Dendritic cell treated with granulocyte-macrophage colony-stimulating factor and Interleukin-4, amounts not matched to agents 40 ng/mL and 50 ng/mL, for 4 days (primary cell): ENCODE measurements around the gene HMGN4.
A peak's percentile ranks its signal among the peaks of the same experiment; 100 is the strongest.

ENCODE experiments used
- H3K27ac Mint-ChIP-seq: one replicate; pipeline ENCODE4 v1.8.0; 2022; ENCODE audit warnings: mild to moderate bottlenecking, mixed read lengths
- H3K27me3 Mint-ChIP-seq: one replicate; pipeline ENCODE4 v1.8.0; 2022; ENCODE audit warnings: mild to moderate bottlenecking, mixed read lengths
- H3K36me3 Mint-ChIP-seq: one replicate; pipeline ENCODE4 v1.8.0; 2022; ENCODE audit warnings: low read depth, mixed read lengths
- H3K4me1 Mint-ChIP-seq: one replicate; pipeline ENCODE4 v1.8.0; 2022; ENCODE audit warnings: low read depth, mixed read lengths
- H3K4me3 Mint-ChIP-seq: one replicate; pipeline ENCODE4 v1.8.0; 2022; ENCODE audit warnings: mild to moderate bottlenecking, moderate library complexity, mixed read lengths
- H3K9me3 Mint-ChIP-seq: one replicate; pipeline ENCODE4 v1.8.0; 2022; ENCODE audit warnings: mixed read lengths
- intact Hi-C: fragments of 100-400 bp; cut with micrococcal nuclease; formaldehyde crosslinking; loops from one replicate; pipeline ENCODE4 v1.15.0; 2022

HMGN4 gene

DNA sequence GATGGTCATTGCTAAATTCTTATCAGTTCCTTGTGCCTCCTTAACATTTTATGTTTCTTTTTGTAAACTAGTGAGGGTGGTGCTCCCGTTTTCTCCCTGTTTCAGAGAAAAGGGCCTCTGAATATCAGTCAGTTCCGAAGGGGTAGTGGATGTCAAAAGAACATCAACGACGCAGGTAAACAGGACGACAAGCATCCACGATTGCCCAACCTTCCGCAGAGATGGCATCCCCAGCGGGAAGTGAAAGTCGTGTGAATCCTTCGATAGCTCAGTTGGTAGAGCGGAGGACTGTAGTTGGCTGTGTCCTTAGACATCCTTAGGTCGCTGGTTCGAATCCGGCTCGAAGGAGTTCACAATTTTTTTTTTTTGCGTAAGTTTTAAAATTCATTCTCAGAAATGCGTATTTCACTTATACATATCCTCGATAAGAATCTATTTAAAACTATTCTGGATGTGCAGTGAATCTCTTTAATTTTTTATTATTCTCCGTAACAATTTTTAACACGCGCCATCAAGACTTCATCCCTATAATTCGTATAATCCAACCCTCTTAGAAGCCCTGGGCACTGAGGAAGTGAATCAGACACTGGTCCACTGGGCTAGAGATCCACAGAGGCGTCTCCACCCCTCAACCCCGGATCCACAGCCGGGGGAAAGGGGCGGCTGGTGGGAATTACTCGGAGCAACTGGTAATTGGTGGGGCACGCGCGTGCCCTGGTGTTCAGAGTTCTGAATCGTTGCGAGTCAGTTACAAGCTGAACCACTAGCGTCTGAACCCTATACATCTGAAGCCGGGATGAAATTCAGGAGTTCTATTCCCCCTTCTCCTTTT, 30.7 kb downstream of the HMGN4 start:
- intact Hi-C loops: loop anchor here (2.0 kb wide), 1 partner anchor 14 kb away; no protein-coding TSS in a partner anchor
- Mint-ChIP-seq H3K9me3 (no peaks in the 10 kb centered on the region), H3K27ac (peak overlapping the region; percentile 76), H3K36me3 (peaks cover 5% of the 10 kb centered on the region), H3K4me3 (peak overlapping the region; percentile 80), H3K27me3 (peaks cover 2% of the 10 kb centered on the region), H3K4me1 (peaks cover 24% of the 10 kb centered on the region)

- Mint-ChIP-seq H3K4me3 (peak overlapping the region; percentile 80), H3K36me3 (peaks cover 5% of the 10 kb centered on the region), H3K27me3 (no peaks in the 10 kb centered on the region), H3K27ac (peak overlapping the region; percentile 76), H3K4me1 (peaks cover 24% of the 10 kb centered on the region), H3K9me3 (no peaks in the 10 kb centered on the region)
- intact Hi-C loops: loop anchor here (2.0 kb wide), 1 partner anchor 15 kb away; no protein-coding TSS in a partner anchor
Observed at GRCh38 chr6:26569433-26569764, 31.2 kb downstream of the HMGN4 start.

DNA sequence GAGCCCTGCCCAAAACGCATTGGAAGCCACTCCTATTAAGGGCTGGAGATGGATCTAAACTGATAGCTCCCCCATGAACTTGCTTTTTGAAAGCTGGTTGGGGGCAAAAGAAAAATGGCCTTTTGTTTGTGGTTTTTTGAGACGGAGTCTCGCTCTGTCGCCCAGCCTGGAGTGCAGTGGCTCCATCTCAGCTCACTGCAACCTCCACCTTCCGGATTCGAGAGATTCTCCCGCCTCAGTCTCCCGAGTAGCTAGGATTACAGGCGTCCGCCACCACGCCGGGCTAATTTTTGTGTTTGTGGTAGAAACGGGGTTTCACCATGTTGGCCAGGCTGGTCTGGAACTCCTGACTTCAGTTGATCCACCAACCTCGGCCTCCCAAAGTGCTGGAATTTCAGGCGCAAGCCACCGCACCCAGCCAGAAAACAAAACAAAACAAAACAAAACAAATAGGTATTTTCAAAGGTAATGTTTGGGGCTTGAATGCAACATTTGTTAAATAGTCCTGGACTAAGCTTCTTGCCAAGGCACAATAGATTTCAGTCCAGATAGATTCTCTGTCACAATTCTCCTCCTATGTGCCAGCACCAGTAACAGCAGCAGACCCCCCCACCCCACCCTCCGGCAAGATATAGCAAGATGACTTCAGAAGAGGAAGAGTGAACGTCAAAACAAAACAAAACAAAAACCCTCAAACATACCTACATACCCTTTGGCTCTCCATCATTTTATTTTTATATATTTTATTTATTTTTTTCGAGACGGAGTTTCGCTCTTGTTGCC, 32.1 kb downstream of the HMGN4 start:
- H3K4me1 Mint-ChIP-seq: peaks cover 24% of the 10 kb centered on the region
- H3K4me3 Mint-ChIP-seq: no peak overlapping the region
- H3K36me3 Mint-ChIP-seq: peaks cover 5% of the 10 kb centered on the region
- H3K27ac Mint-ChIP-seq: no peak overlapping the region
- H3K27me3 Mint-ChIP-seq: no peaks in the 10 kb centered on the region
- H3K9me3 Mint-ChIP-seq: no peaks in the 10 kb centered on the region
- intact Hi-C loops: loop anchor here (5.0 kb wide), 1 partner anchor 228 kb away; no protein-coding TSS in a partner anchor

GRCh38 chr6:26571592-26572296, 33.6 kb downstream of the HMGN4 start:
- peaks cover 5% of the 10 kb centered on the region for H3K36me3 Mint-ChIP-seq
- intact Hi-C loops: loop anchor here (1.0 to 5.0 kb wide), 3 partner anchors 25 to 229 kb away; partner anchors contain the start of gene ABT1
- H3K27me3 Mint-ChIP-seq: no peaks in the 10 kb centered on the region
- H3K9me3 Mint-ChIP-seq: no peaks in the 10 kb centered on the region
- peak overlapping the region; percentile 82 for H3K4me3 Mint-ChIP-seq
- H3K4me1 Mint-ChIP-seq: peaks cover 31% of the 10 kb centered on the region
- peak overlapping the region; percentile 89 for H3K27ac Mint-ChIP-seq

GRCh38 chr6:26575494-26575939, 37.4 kb downstream of the HMGN4 start:
- H3K4me1 Mint-ChIP-seq: peaks cover 30% of the 10 kb centered on the region
- H3K4me3 Mint-ChIP-seq: no peak overlapping the region
- intact Hi-C loops: no loop called here
- H3K27me3 Mint-ChIP-seq: peaks cover 4% of the 10 kb centered on the region
- peaks cover 7% of the 10 kb centered on the region for H3K36me3 Mint-ChIP-seq
- no peak overlapping the region for H3K27ac Mint-ChIP-seq
- peaks cover 13% of the 10 kb centered on the region for H3K9me3 Mint-ChIP-seq

DNA sequence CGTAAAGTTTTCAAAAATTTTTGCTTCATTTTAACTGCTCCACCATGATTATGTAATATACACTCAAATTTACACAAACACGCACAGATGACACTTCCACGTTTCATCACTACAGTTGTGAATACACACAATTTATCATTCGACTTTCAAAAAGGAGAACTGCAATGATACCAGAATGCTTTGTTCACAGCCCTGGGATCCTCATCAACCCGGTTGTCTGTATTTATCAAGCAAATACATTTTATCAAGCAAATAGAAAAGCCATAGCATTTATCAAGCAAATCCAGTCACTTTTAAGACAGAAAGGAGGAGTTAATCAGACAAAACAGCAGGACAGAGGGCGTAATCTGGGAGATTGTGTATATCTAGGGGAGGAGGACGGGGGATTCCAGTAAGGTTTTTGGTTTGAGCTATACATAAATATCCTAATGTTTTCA, 38.3 kb downstream of the HMGN4 start:
- peaks cover 4% of the 10 kb centered on the region for H3K27me3 Mint-ChIP-seq

DNA sequence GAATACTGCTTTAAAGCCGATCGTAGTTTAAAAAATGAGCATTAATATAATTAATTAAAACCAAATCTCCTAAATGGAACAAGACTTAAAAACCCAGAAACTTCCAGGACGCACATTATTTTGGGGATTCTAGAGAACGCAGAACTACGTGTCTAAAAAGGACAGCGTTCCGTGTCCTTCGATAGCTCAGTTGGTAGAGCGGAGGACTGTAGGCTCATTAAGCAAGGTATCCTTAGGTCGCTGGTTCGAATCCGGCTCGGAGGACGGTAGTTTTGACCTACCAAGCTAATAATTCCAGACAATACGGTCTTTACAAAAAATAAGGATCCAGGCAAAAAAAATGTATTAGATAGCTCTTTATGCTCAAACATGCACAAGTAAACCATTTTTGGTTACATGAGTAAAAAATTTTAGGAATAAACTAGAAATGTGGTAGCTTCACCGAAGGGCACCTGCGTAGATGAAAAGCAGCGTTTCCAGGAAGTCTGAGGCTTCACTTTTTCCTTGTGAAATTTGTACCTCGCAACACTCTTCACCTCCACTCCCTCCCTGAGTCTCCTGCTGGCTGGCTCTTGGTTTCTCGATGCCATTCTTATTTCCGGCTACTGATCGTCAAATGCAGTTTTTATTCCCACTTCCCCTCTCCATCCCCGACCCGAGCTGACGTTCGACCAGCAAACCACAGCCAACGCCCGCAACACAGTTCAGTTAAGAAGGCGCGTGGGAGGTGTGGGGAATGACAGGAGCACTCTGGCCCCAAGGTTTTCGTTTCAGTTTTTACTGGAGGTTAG, 39.0 kb downstream of the HMGN4 start:
- Mint-ChIP-seq H3K27ac (peak overlapping the region; percentile 96), H3K4me1 (peaks cover 22% of the 10 kb centered on the region), H3K27me3 (peaks cover 4% of the 10 kb centered on the region), H3K36me3 (peaks cover 7% of the 10 kb centered on the region), H3K9me3 (peaks cover 13% of the 10 kb centered on the region), H3K4me3 (peak overlapping the region; percentile 77)
- intact Hi-C loops: loop anchor here (1.0 kb wide), 1 partner anchor 19 kb away; the partner anchor contains the start of gene ABT1

More for the DNA sequence above, 38.3 kb downstream of the HMGN4 start:
- peak overlapping the region; percentile 96 for H3K27ac Mint-ChIP-seq
- peaks cover 13% of the 10 kb centered on the region for H3K9me3 Mint-ChIP-seq
- intact Hi-C loops: no loop called here
- H3K4me3 Mint-ChIP-seq: peak overlapping the region; percentile 77
- peaks cover 7% of the 10 kb centered on the region for H3K36me3 Mint-ChIP-seq
- H3K4me1 Mint-ChIP-seq: peaks cover 29% of the 10 kb centered on the region

GRCh38 chr6:26577720-26578072, 39.5 kb downstream of the HMGN4 start:
- Mint-ChIP-seq H3K36me3 (peaks cover 7% of the 10 kb centered on the region), H3K4me3 (peak overlapping the region; percentile 77), H3K4me1 (peaks cover 18% of the 10 kb centered on the region), H3K27me3 (peaks cover 6% of the 10 kb centered on the region), H3K27ac (peak overlapping the region; percentile 96), H3K9me3 (peaks cover 13% of the 10 kb centered on the region)
- intact Hi-C loops: loop anchor here (1.0 kb wide), 1 partner anchor 19 kb away; the partner anchor contains the start of gene ABT1

GRCh38 chr6:26578279-26578678, 40.1 kb downstream of the HMGN4 start:
- intact Hi-C loops: no loop called here
- peaks cover 12% of the 10 kb centered on the region for H3K27me3 Mint-ChIP-seq
- no peak overlapping the region for H3K4me3 Mint-ChIP-seq
- H3K36me3 Mint-ChIP-seq: peaks cover 7% of the 10 kb centered on the region
- peaks cover 18% of the 10 kb centered on the region for H3K4me1 Mint-ChIP-seq
- peaks cover 13% of the 10 kb centered on the region for H3K9me3 Mint-ChIP-seq
- H3K27ac Mint-ChIP-seq: no peak overlapping the region

- peaks cover 16% of the 10 kb centered on the region for H3K27me3 Mint-ChIP-seq
Observed at GRCh38 chr6:26578741-26579140, 40.6 kb downstream of the HMGN4 start.

GRCh38 chr6:26581164-26581915, 43.2 kb downstream of the HMGN4 start:
- peaks cover 29% of the 10 kb centered on the region for H3K27me3 Mint-ChIP-seq

More at GRCh38 chr6:26578741-26579140, 40.6 kb downstream of the HMGN4 start:
- Mint-ChIP-seq H3K36me3 (peaks cover 7% of the 10 kb centered on the region), H3K27ac (no peak overlapping the region), H3K9me3 (peaks cover 13% of the 10 kb centered on the region), H3K4me1 (peaks cover 18% of the 10 kb centered on the region), H3K4me3 (no peak overlapping the region)
- intact Hi-C loops: no loop called here

GRCh38 chr6:26588965-26589364, 50.8 kb downstream of the HMGN4 start:
- no peak overlapping the region for H3K4me3 Mint-ChIP-seq
- intact Hi-C loops: no loop called here
- H3K4me1 Mint-ChIP-seq: peaks cover 17% of the 10 kb centered on the region
- peaks cover 30% of the 10 kb centered on the region for H3K27me3 Mint-ChIP-seq
- no peaks in the 10 kb centered on the region for H3K9me3 Mint-ChIP-seq
- H3K36me3 Mint-ChIP-seq: no peaks in the 10 kb centered on the region
- no peak overlapping the region for H3K27ac Mint-ChIP-seq

More at GRCh38 chr6:26581164-26581915, 43.2 kb downstream of the HMGN4 start:
- H3K4me1 Mint-ChIP-seq: peaks cover 15% of the 10 kb centered on the region
- H3K36me3 Mint-ChIP-seq: peaks cover 7% of the 10 kb centered on the region
- H3K4me3 Mint-ChIP-seq: no peak overlapping the region
- H3K27ac Mint-ChIP-seq: no peak overlapping the region
- intact Hi-C loops: no loop called here
- peaks cover 13% of the 10 kb centered on the region for H3K9me3 Mint-ChIP-seq
